HL-60 (cell line): ENCODE results near the gene STT3B.

Experiments used
- CTCF ChIP-seq: IDR thresholded peaks from one replicate; pipeline ENCODE4 v1.5.1; 2011; ENCODE audit warnings: low read length, control low read depth, inconsistent platforms; ENCODE audit not compliant: insufficient read depth
- POLR2AphosphoS5 ChIP-seq: IDR thresholded peaks from 2 replicates; pipeline ENCODE4 v1.6.1; 2012; ENCODE audit warnings: low read depth
- REST ChIP-seq: IDR thresholded peaks from 2 replicates; pipeline ENCODE4 v1.6.1; 2012; ENCODE audit warnings: low read depth; ENCODE audit not compliant: insufficient replicate concordance
- SPI1 ChIP-seq: IDR thresholded peaks from 2 replicates; pipeline ENCODE4 v1.6.1; 2012; ENCODE audit warnings: low read depth, mild to moderate bottlenecking, borderline replicate concordance

DNA sequence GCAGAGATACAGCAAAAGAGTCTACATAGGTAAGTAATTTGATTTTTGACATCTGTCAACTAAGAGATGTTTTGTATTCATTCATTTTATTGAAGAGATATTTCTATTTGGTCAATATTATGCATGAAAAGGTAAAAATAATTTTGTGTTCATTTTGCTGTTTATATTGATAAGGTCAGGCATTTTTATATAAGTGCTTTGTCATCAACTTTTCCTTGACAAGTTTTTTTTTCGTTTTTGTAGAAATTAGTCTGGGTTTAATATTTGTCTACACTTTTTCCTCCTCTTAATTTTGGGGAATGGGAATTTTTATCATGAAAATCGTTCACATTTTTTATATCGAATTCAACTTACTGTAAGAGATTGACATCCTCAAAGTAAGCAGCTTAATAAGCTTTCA, 67.7 kb downstream of the STT3B start:
- TF ChIP-seq CTCF (no peak), POLR2AphosphoS5 (no peak), SPI1 (no peak), REST (no peak)
